Panc1 (cell line): ENCODE measurements around the gene HOXA11. TPM values are rescaled to one million over a fixed set of nuclear protein-coding genes. Genes with fewer than 3 reads are reported as not detected.

Source experiments
- ATAC-seq: fragments of 200-7000 bp; cut with Tn5 transposase; 2 replicates; pipeline ENCODE4 v1.9.1; 2020; ENCODE audit warnings: mild to moderate bottlenecking, moderate library complexity
- BruUV-seq: library from RNA; stranded (reverse); fragments of 400-500 nt; replicated peaks from 2 replicates; lab custom pipeline; 2021; lab: Mats Ljungman, UMichigan
- CTCF ChIA-PET: fragments of 300-600 bp; sonication (Branson Sonifier 250); formaldehyde crosslinking; loops from one replicate; lab custom pipeline; 2022; ENCODE audit warnings: antibody characterized with exemption; lab: Charles Lee
- POLR2A ChIA-PET: fragments of 300-600 bp; sonication (Branson Sonifier 250); formaldehyde crosslinking; loops from one replicate; lab custom pipeline; 2022; ENCODE audit warnings: antibody characterized with exemption; lab: Charles Lee
- DNase-seq: peaks from one replicate; pipeline ENCODE4 v3.0.0-alpha.2; 2010; ENCODE audit warnings: low read depth, low spot score
- H3K27ac ChIP-seq: 2 replicates; pipeline ENCODE4 v1.5.1; 2011; ENCODE audit warnings: mild to moderate bottlenecking, low read length, inconsistent platforms
- H3K27me3 ChIP-seq: fragments of 200-500 bp; sonication (Bioruptor generic); 2 replicates; pipeline ENCODE4 v1.6.0; 2014; ENCODE audit warnings: low read length, inconsistent platforms; ENCODE audit not compliant: control insufficient read depth, insufficient read depth
- H3K36me3 ChIP-seq: fragments of 200-500 bp; sonication (Bioruptor generic); 2 replicates; pipeline ENCODE4 v1.5.1; 2014; ENCODE audit warnings: inconsistent platforms, mild to moderate bottlenecking, low read length, moderate library complexity; ENCODE audit not compliant: control insufficient read depth, insufficient read depth
- H3K4me1 ChIP-seq: 2 replicates; pipeline ENCODE4 v1.5.1; 2011; ENCODE audit warnings: inconsistent platforms, mild to moderate bottlenecking, low read length, moderate library complexity; ENCODE audit not compliant: control insufficient read depth, insufficient read depth
- H3K4me3 ChIP-seq, 2 experiments: 2 replicates each; pipeline ENCODE4 v1.5.1; 2011 to 2012; ENCODE audit warnings: low read depth in 2 of 2, low read length in 2 of 2, mild to moderate bottlenecking in 2 of 2, inconsistent platforms in 1 of 2, moderate library complexity in 1 of 2
- H3K9me3 ChIP-seq: fragments of 200-500 bp; sonication (Bioruptor generic); 2 replicates; pipeline ENCODE4 v1.5.1; 2014; ENCODE audit warnings: low read depth, mild to moderate bottlenecking, inconsistent platforms, low read length, moderate library complexity; ENCODE audit not compliant: control insufficient read depth, insufficient read depth
- POLR2AphosphoS5 ChIP-seq: IDR thresholded peaks from 2 replicates; pipeline ENCODE4 v1.6.1; 2012; ENCODE audit warnings: mild to moderate bottlenecking, low read depth, low read length, moderate library complexity
- SIN3A ChIP-seq: IDR thresholded peaks from 2 replicates; pipeline ENCODE4 v1.6.1; 2012; ENCODE audit warnings: low read depth, mild to moderate bottlenecking, low read length, moderate library complexity, borderline replicate concordance; ENCODE audit not compliant: insufficient read depth
- TCF7L2 ChIP-seq: IDR thresholded peaks from 2 replicates; pipeline ENCODE4 v1.6.1; 2011; ENCODE audit warnings: mild to moderate bottlenecking, low read depth, low read length, inconsistent platforms
- in situ Hi-C: cut with HindIII; loops from 2 replicates; pipeline ENCODE4 v1.10.0; 2016; ENCODE audit warnings: low sequenced_read_pairs, low pct_unique_long_range_greater_than_20kb
- intact Hi-C: fragments of 100-400 bp; cut with micrococcal nuclease; formaldehyde crosslinking; loops from one replicate; pipeline ENCODE4 v1.10.0; 2022; ENCODE audit not compliant: unreplicated experiment
- total RNA-seq: library from RNA; stranded (reverse); gene quantifications from one replicate; pipeline ENCODE4 v1.2.1, GENCODE V29; 2021; ENCODE audit not compliant: unreplicated experiment
- TF ChIP-seq, protein P1 (sequence below), 2 experiments: IDR thresholded peaks; 2 replicates each; pipeline ENCODE4 v1.6.1; 2011 to 2012; ENCODE audit warnings: low read depth in 2 of 2, control low read depth in 1 of 2, low read length in 1 of 2, mild to moderate bottlenecking in 1 of 2, moderate library complexity in 1 of 2; ENCODE audit not compliant: insufficient read depth in 1 of 2
- TF ChIP-seq, protein P2 (sequence below): fragments of 450-650 bp; IDR thresholded peaks from 2 replicates; pipeline ENCODE4 v1.5.1; 2017; ENCODE audit warnings: mild to moderate bottlenecking

HOXA11 gene
- total RNA-seq, 1 experiment from 2014 or later = 0.57 TPM

DNA sequence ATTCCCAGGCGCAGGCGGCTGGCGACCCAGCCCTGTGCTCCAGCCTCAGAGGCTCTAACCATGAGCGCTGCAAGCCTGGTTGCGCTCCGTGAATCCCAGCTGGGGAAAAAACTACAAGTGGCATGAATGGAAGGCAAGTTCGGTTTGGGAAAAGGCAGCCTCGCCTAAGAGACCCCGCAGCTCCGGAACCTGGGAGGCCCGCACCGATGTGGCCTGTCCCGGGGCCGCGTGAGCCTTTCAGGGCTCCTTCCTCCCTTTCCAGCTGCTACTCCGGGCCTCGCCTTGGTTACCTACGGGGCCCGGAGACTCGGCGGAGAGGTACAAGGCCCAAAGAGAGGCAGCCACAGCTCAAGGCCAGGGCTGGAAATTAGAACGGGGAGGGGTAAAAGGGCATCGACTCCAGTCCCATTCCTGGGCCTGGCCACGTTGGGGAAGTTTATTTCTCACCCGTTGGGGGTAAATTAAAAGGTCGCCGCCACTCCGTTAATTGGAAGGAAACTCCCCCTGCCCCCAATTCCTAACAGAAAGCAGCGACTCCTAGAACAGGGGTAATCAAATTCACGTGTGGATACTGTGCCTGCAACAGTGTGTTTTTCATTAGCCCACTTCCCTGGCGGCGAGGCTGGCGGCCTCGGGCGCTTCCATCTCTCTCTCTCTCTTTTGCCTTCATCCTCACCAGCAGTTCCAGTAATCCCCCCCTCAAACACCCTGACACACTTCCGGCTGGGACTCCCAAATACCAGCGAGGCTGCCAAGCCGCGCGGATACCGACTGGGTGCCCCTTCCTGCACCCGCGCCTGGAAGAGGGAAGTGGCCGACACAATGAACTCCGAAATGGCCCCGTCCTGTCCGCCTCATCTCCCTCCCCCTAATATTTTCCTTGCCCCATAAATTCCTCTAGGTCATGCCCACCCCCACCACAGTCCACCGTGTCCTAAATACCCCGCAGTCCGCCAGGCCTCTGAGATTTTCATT is 18.2 kb downstream of the HOXA11 start:
- Histone ChIP-seq H3K27ac (no peak overlapping the region), H3K36me3 (no peaks in the 10 kb centered on the region; the same call in 1 of the 2 replicates), H3K27me3 (no peaks in the 10 kb centered on the region), H3K4me1 (peaks cover 5% of the 10 kb centered on the region; the same call in 1 of the 2 replicates), H3K4me3 (no peak overlapping the region), H3K9me3 (no peaks in the 10 kb centered on the region)
- in situ Hi-C loops (no loop called here), intact Hi-C loops (no loop called here)
- ChIA-PET POLR2A (no interaction called here), CTCF (interaction anchor here (0.7 kb wide), 1 partner anchor 339 kb away, joined by 7 read pairs; no protein-coding TSS in a partner anchor)
- no peak for ATAC-seq
- BruUV-seq = no TSS peak
- TF ChIP-seq POLR2AphosphoS5 = no peak
- no peak for TF ChIP-seq SIN3A
- TF ChIP-seq, protein P1, sequence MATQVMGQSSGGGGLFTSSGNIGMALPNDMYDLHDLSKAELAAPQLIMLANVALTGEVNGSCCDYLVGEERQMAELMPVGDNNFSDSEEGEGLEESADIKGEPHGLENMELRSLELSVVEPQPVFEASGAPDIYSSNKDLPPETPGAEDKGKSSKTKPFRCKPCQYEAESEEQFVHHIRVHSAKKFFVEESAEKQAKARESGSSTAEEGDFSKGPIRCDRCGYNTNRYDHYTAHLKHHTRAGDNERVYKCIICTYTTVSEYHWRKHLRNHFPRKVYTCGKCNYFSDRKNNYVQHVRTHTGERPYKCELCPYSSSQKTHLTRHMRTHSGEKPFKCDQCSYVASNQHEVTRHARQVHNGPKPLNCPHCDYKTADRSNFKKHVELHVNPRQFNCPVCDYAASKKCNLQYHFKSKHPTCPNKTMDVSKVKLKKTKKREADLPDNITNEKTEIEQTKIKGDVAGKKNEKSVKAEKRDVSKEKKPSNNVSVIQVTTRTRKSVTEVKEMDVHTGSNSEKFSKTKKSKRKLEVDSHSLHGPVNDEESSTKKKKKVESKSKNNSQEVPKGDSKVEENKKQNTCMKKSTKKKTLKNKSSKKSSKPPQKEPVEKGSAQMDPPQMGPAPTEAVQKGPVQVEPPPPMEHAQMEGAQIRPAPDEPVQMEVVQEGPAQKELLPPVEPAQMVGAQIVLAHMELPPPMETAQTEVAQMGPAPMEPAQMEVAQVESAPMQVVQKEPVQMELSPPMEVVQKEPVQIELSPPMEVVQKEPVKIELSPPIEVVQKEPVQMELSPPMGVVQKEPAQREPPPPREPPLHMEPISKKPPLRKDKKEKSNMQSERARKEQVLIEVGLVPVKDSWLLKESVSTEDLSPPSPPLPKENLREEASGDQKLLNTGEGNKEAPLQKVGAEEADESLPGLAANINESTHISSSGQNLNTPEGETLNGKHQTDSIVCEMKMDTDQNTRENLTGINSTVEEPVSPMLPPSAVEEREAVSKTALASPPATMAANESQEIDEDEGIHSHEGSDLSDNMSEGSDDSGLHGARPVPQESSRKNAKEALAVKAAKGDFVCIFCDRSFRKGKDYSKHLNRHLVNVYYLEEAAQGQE (IDR thresholded peaks at IDR 0.05; ENCODE audit: insufficient read depth in 1 of 2, low read depth in 2 of 2, low read length in 1 of 2) = no peak
- TF ChIP-seq, protein P2, sequence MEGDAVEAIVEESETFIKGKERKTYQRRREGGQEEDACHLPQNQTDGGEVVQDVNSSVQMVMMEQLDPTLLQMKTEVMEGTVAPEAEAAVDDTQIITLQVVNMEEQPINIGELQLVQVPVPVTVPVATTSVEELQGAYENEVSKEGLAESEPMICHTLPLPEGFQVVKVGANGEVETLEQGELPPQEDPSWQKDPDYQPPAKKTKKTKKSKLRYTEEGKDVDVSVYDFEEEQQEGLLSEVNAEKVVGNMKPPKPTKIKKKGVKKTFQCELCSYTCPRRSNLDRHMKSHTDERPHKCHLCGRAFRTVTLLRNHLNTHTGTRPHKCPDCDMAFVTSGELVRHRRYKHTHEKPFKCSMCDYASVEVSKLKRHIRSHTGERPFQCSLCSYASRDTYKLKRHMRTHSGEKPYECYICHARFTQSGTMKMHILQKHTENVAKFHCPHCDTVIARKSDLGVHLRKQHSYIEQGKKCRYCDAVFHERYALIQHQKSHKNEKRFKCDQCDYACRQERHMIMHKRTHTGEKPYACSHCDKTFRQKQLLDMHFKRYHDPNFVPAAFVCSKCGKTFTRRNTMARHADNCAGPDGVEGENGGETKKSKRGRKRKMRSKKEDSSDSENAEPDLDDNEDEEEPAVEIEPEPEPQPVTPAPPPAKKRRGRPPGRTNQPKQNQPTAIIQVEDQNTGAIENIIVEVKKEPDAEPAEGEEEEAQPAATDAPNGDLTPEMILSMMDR = no peak
- TF ChIP-seq TCF7L2 = no peak
- no peak for DNase-seq

DNA sequence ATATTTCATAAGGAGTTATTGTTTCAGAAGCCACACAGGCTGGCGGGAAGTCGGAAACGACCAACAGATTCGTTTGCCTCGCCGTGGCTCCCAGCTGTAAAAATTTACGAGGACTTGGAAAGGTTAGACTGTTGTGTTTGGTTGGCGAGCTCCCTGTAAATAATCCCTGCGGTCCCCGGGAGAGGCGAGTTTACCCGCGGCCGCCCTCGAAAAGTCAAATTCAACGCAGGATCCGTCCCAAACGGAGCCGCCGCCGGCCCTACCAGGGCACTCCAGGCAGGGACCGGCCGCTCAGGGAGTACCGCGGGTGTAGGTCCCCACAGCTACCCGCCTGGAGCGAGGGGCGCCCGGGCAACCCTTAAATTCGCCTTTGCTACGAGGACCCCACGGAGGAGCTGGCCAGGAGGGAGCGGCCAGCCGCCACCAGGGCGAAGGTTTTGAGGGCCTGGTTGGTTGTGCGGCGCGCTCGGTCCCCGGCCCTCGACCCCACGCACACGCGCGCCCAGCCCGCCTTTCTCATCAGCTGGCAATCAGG is 19.0 kb downstream of the HOXA11 start:
- intact Hi-C loops = no loop called here
- no peak overlapping the region for H3K27ac ChIP-seq
- CTCF ChIA-PET = interaction anchor here (0.7 kb wide), 1 partner anchor 338 kb away, joined by 7 read pairs; no protein-coding TSS in a partner anchor

More for the DNA sequence above, 19.0 kb downstream of the HOXA11 start:
- BruUV-seq = no TSS peak
- ATAC-seq (no peak), DNase-seq (no peak)
- Histone ChIP-seq H3K4me1 (peaks cover 5% of the 10 kb centered on the region; the same call in 1 of the 2 replicates), H3K9me3 (no peaks in the 10 kb centered on the region), H3K4me3 (no peak overlapping the region), H3K36me3 (no peaks in the 10 kb centered on the region; the same call in 1 of the 2 replicates), H3K27me3 (no peaks in the 10 kb centered on the region)
- no peak for TF ChIP-seq POLR2AphosphoS5
- TF ChIP-seq, protein P1 (IDR thresholded peaks at IDR 0.05; ENCODE audit: insufficient read depth in 1 of 2, low read depth in 2 of 2, low read length in 1 of 2) = no peak
- TF ChIP-seq TCF7L2 = no peak
- TF ChIP-seq SIN3A = no peak
- TF ChIP-seq, protein P2 = no peak
- in situ Hi-C loops = no loop called here
- POLR2A ChIA-PET = no interaction called here
